Hepatocyte (in vitro differentiated cells): Measurements from ENCODE around the gene SYNDIG1. TPM values are rescaled to one million over a fixed set of nuclear protein-coding genes. Genes with fewer than 3 reads are reported as not detected.

ENCODE experiments used
- DNase-seq: peaks from one replicate; pipeline ENCODE4 v3.0.0-alpha.2; 2016; ENCODE audit warnings: low spot score
- H2AFZ ChIP-seq: fragments of 200-600 bp; sonication (generic); 2 replicates; pipeline ENCODE4 v1.6.0; 2016; ENCODE audit warnings: antibody characterized with exemption, mild to moderate bottlenecking
- H3K27ac ChIP-seq: fragments of 200-600 bp; sonication (generic); 2 replicates; pipeline ENCODE4 v1.5.1; 2016; ENCODE audit warnings: mild to moderate bottlenecking
- H3K27me3 ChIP-seq: fragments of 200-600 bp; sonication (generic); 2 replicates; pipeline ENCODE4 v1.6.1; 2016
- H3K36me3 ChIP-seq: fragments of 200-600 bp; sonication (generic); replicated peaks from 2 replicates; pipeline ENCODE4 v1.5.1; 2016; ENCODE audit warnings: low read depth; ENCODE audit not compliant: insufficient read depth
- H3K4me1 ChIP-seq: fragments of 200-600 bp; sonication (generic); 2 replicates; pipeline ENCODE4 v1.5.1; 2016; ENCODE audit warnings: mild to moderate bottlenecking, moderate library complexity; ENCODE audit not compliant: insufficient read depth
- H3K4me2 ChIP-seq: fragments of 200-600 bp; sonication (generic); 2 replicates; pipeline ENCODE4 v1.6.0; 2016
- H3K4me3 ChIP-seq: fragments of 200-600 bp; sonication (generic); 2 replicates; pipeline ENCODE4 v1.5.1; 2016; ENCODE audit warnings: mild to moderate bottlenecking
- H3K79me2 ChIP-seq: fragments of 200-600 bp; sonication (generic); 2 replicates; pipeline ENCODE4 v1.6.0; 2017; ENCODE audit warnings: mild to moderate bottlenecking
- H3K9me2 ChIP-seq: fragments of 200-600 bp; sonication (generic); replicated peaks from 2 replicates; pipeline ENCODE4 v1.6.0; 2017; ENCODE audit warnings: mild to moderate bottlenecking; ENCODE audit not compliant: insufficient read depth
- H3K9me3 ChIP-seq: fragments of 200-600 bp; sonication (generic); 2 replicates; pipeline ENCODE4 v1.5.1; 2016; ENCODE audit warnings: low read depth, mild to moderate bottlenecking
- H4K20me1 ChIP-seq: fragments of 200-600 bp; sonication (generic); 2 replicates; pipeline ENCODE4 v1.6.0; 2016; ENCODE audit warnings: mild to moderate bottlenecking; ENCODE audit not compliant: insufficient read depth, poor library complexity, severe bottlenecking
- CTCF ChIP-seq: fragments of 200-600 bp; sonication (generic); IDR thresholded peaks from 2 replicates; pipeline ENCODE4 v1.5.1; 2016; ENCODE audit warnings: antibody characterized with exemption, mild to moderate bottlenecking; ENCODE audit not compliant: poor library complexity
- EZH2 ChIP-seq: fragments of 200-600 bp; sonication (generic); IDR thresholded peaks from 2 replicates; pipeline ENCODE4 v1.6.1; 2016; ENCODE audit warnings: antibody characterized with exemption, mild to moderate bottlenecking, borderline replicate concordance
- EZH2phosphoT487 ChIP-seq: fragments of 200-600 bp; sonication (generic); IDR thresholded peaks from one replicate; pipeline ENCODE4 v1.6.1; 2018; ENCODE audit warnings: antibody characterized with exemption, mild to moderate bottlenecking, low read depth, moderate library complexity; ENCODE audit not compliant: unreplicated experiment, severe bottlenecking
- WGBS: methylation state at CpG from one replicate; pipeline ENCODE4 v1.1.6; 2016; ENCODE audit warnings: low lambda C conversion rate; ENCODE audit errors: missing lambda C conversion rate; 5-methylcytosine and 5-hydroxymethylcytosine counted together
- polyA plus RNA-seq: library from polyadenylated mRNA; unstranded; fragments of >200 nt; fragmentation: Nextera tagmentation; extraction: Ambion mirVana; gene quantifications from 2 replicates; pipeline ENCODE4 v1.2.1, GENCODE V29; 2016
- total RNA-seq: library from RNA; depleted of rRNA; stranded (reverse); fragments of >200 nt; gene quantifications from 2 replicates; pipeline ENCODE4 v1.2.3, GENCODE V29; 2014

SYNDIG1 gene
- total and polyA plus RNA-seq, 2 experiments from 2014 or later = 1.5 to 2.3 TPM

GRCh38 chr20:24572140-24572539 lies 102.7 kb downstream of the SYNDIG1 start:
- no peak for TF ChIP-seq CTCF
- TF ChIP-seq EZH2 = no peak
- no peak for TF ChIP-seq EZH2phosphoT487
- no peak overlapping the region for H3K27ac ChIP-seq
- H3K9me3 ChIP-seq = no peaks in the 10 kb centered on the region
- H3K9me2 ChIP-seq = no peaks in the 10 kb centered on the region
- no peaks in the 10 kb centered on the region for H3K36me3 ChIP-seq
- H4K20me1 ChIP-seq = no peaks in the 10 kb centered on the region
- no peak overlapping the region for H3K4me3 ChIP-seq
- H3K27me3 ChIP-seq = no peaks in the 10 kb centered on the region
- H2AFZ ChIP-seq = no peak overlapping the region
- DNase-seq = no peak
- no peak overlapping the region for H3K4me2 ChIP-seq
- H3K79me2 ChIP-seq = no peaks in the 10 kb centered on the region
- H3K4me1 ChIP-seq = no peaks in the 10 kb centered on the region
- WGBS = 94% methylated on average over 7 of the region's 7 CpGs

GRCh38 chr20:24572862-24573261 lies 103.4 kb downstream of the SYNDIG1 start:
- Histone ChIP-seq H2AFZ (no peak overlapping the region), H3K4me3 (no peak overlapping the region), H3K9me2 (no peaks in the 10 kb centered on the region), H3K4me2 (no peak overlapping the region), H3K79me2 (no peaks in the 10 kb centered on the region), H3K27ac (no peak overlapping the region), H3K27me3 (no peaks in the 10 kb centered on the region), H3K9me3 (no peaks in the 10 kb centered on the region), H3K36me3 (no peaks in the 10 kb centered on the region), H4K20me1 (no peaks in the 10 kb centered on the region), H3K4me1 (no peaks in the 10 kb centered on the region)
- WGBS = 88% methylated on average over 5 of the region's 5 CpGs
- TF ChIP-seq EZH2 (no peak), EZH2phosphoT487 (no peak), CTCF (no peak)
- DNase-seq = no peak

- Histone ChIP-seq H3K36me3 (no peaks in the 10 kb centered on the region), H3K4me2 (no peak overlapping the region), H2AFZ (no peak overlapping the region), H4K20me1 (no peaks in the 10 kb centered on the region), H3K9me2 (no peaks in the 10 kb centered on the region), H3K27me3 (no peaks in the 10 kb centered on the region), H3K27ac (no peak overlapping the region), H3K4me1 (no peaks in the 10 kb centered on the region), H3K4me3 (no peak overlapping the region), H3K9me3 (no peaks in the 10 kb centered on the region), H3K79me2 (no peaks in the 10 kb centered on the region)
- no peak for DNase-seq
- WGBS = 93% methylated on average over 6 of the region's 6 CpGs
- no peak for TF ChIP-seq EZH2phosphoT487
- TF ChIP-seq CTCF = no peak
- no peak for TF ChIP-seq EZH2
These were observed 104.1 kb downstream of the SYNDIG1 start for GRCh38 chr20:24573557-24573956.

- Histone ChIP-seq H3K4me3 (no peak overlapping the region), H4K20me1 (no peaks in the 10 kb centered on the region), H3K4me1 (no peaks in the 10 kb centered on the region), H2AFZ (no peak overlapping the region), H3K4me2 (no peak overlapping the region), H3K27me3 (no peaks in the 10 kb centered on the region), H3K9me3 (no peaks in the 10 kb centered on the region), H3K79me2 (no peaks in the 10 kb centered on the region), H3K27ac (no peak overlapping the region), H3K9me2 (no peaks in the 10 kb centered on the region), H3K36me3 (no peaks in the 10 kb centered on the region)
- WGBS = 100% methylated on average over 2 of the region's 2 CpGs
- DNase-seq = no peak
- TF ChIP-seq EZH2 (no peak), EZH2phosphoT487 (no peak), CTCF (no peak)
These were observed 104.9 kb downstream of the SYNDIG1 start for GRCh38 chr20:24574307-24574706.
